NCI-H1930 (cell line): Measurements from ENCODE around the gene C2.

Experiments used
- DNase-seq, 2 experiments: peaks; one replicate each; lab custom pipeline; 2025; lab: John Stamatoyannopoulos, UW

The C2 gene

GRCh38 chr6:31927242-31927862 lies at the start of gene C2:
C2 (plus strand) TSS chr6:31927717; CDS start chr6:31927753, 36 bp downstream.
- DNase-seq, result no peak

- no peak for DNase-seq
These were observed 49.3 kb upstream of the C2 start for GRCh38 chr6:31878222-31878621.

- no peak for DNase-seq
These were observed 48.8 kb upstream of the C2 start, which contains the start of gene SLC44A4 for GRCh38 chr6:31878726-31879125. SLC44A4 (minus strand) TSS chr6:31878997; CDS start chr6:31878980, 17 bp downstream.

GRCh38 chr6:31879143-31879542 lies 48.4 kb upstream of the C2 start:
- no peak for DNase-seq

GRCh38 chr6:31879901-31880300 lies 47.6 kb upstream of the C2 start:
- DNase-seq, result no peak

GRCh38 chr6:31880616-31881015 lies 46.9 kb upstream of the C2 start:
- no peak for DNase-seq

GRCh38 chr6:31881136-31881859 lies 46.2 kb upstream of the C2 start:
- no peak for DNase-seq

GRCh38 chr6:31882344-31882743 lies 45.2 kb upstream of the C2 start:
- DNase-seq, result no peak

GRCh38 chr6:31883676-31884075 lies 43.8 kb upstream of the C2 start:
- no peak for DNase-seq

GRCh38 chr6:31884528-31885035 lies 42.9 kb upstream of the C2 start:
- no peak for DNase-seq

GRCh38 chr6:31886541-31886991 lies 41.0 kb upstream of the C2 start:
- DNase-seq, result no peak

- DNase-seq, result no peak
These were observed 40.1 kb upstream of the C2 start for GRCh38 chr6:31887173-31888007.

GRCh38 chr6:31888276-31889258 lies 39.0 kb upstream of the C2 start:
- no peak for DNase-seq

GRCh38 chr6:31889331-31889972 lies 38.1 kb upstream of the C2 start:
- no peak for DNase-seq

GRCh38 chr6:31892821-31893220 lies 34.7 kb upstream of the C2 start:
- DNase-seq, result no peak

- DNase-seq, result no peak
These were observed 31.0 kb upstream of the C2 start for GRCh38 chr6:31896493-31896855.

GRCh38 chr6:31896856-31897611 lies 30.5 kb upstream of the C2 start:
- DNase-seq, result no peak

- DNase-seq, result peak; percentile 69 to 86
These were observed 29.7 kb upstream of the C2 start, which contains the start of gene EHMT2 for GRCh38 chr6:31897612-31898382. EHMT2 (minus strand) TSS chr6:31897698; CDS start chr6:31897677, 21 bp downstream.

GRCh38 chr6:31898383-31899011 lies 29.0 kb upstream of the C2 start:
- peak; percentile 44 to 49 for DNase-seq
